Kidney epithelial cell (primary cell): ENCODE measurements around the gene COL19A1. TPM values are rescaled to one million over a fixed set of nuclear protein-coding genes. Genes with fewer than 3 reads are reported as not detected.

Experiments
- DNase-seq: peaks from one replicate; pipeline ENCODE4 v3.0.0-alpha.2; 2010; ENCODE audit warnings: low read depth
- H3K27me3 ChIP-seq: 2 replicates; pipeline ENCODE4 v1.6.0; 2011; ENCODE audit warnings: low read length; ENCODE audit not compliant: control insufficient read depth, insufficient read depth
- H3K36me3 ChIP-seq: 2 replicates; pipeline ENCODE4 v1.5.1; 2011; ENCODE audit warnings: low read length; ENCODE audit not compliant: control insufficient read depth, insufficient read depth
- H3K4me3 ChIP-seq: 2 replicates; pipeline ENCODE4 v1.5.1; 2011; ENCODE audit warnings: low read depth, mild to moderate bottlenecking, control low read depth, low read length
- CTCF ChIP-seq: IDR thresholded peaks from 2 replicates; pipeline ENCODE4 v1.5.1; 2011; ENCODE audit warnings: mild to moderate bottlenecking, moderate library complexity, low read length, control low read depth, inconsistent platforms; ENCODE audit not compliant: insufficient read depth, poor library complexity, severe bottlenecking
- total RNA-seq: library from RNA; depleted of rRNA; stranded (reverse); fragments of >200 nt; gene quantifications from 2 replicates; pipeline ENCODE4 v1.2.3, GENCODE V29; 2015

The COL19A1 gene
- total RNA-seq, 1 donor from 2014 or later, result not detected

GRCh38 chr6:70124882-70125545, 258.7 kb downstream of the COL19A1 start:
- Histone ChIP-seq H3K27me3 (no peaks in the 10 kb centered on the region), H3K4me3 (no peak overlapping the region), H3K36me3 (no peaks in the 10 kb centered on the region)
- TF ChIP-seq CTCF, result no peak
- DNase-seq, result peak; percentile 39

GRCh38 chr6:70125602-70126001, 259.2 kb downstream of the COL19A1 start:
- no peak overlapping the region for H3K4me3 ChIP-seq
- H3K27me3 ChIP-seq, result no peaks in the 10 kb centered on the region
- TF ChIP-seq CTCF, result no peak
- no peak for DNase-seq
- no peaks in the 10 kb centered on the region for H3K36me3 ChIP-seq

GRCh38 chr6:70129341-70129740, 263.0 kb downstream of the COL19A1 start:
- Histone ChIP-seq H3K4me3 (no peak overlapping the region), H3K36me3 (no peaks in the 10 kb centered on the region), H3K27me3 (no peaks in the 10 kb centered on the region)
- no peak for TF ChIP-seq CTCF
- DNase-seq, result no peak

- TF ChIP-seq CTCF, result no peak
- no peaks in the 10 kb centered on the region for H3K36me3 ChIP-seq
- no peaks in the 10 kb centered on the region for H3K27me3 ChIP-seq
- H3K4me3 ChIP-seq, result no peak overlapping the region
- no peak for DNase-seq
These were observed 264.5 kb downstream of the COL19A1 start for GRCh38 chr6:70130865-70131264.

GRCh38 chr6:70131528-70131927, 265.2 kb downstream of the COL19A1 start:
- no peaks in the 10 kb centered on the region for H3K27me3 ChIP-seq

More at GRCh38 chr6:70131528-70131927, 265.2 kb downstream of the COL19A1 start:
- Histone ChIP-seq H3K4me3 (no peak overlapping the region), H3K36me3 (no peaks in the 10 kb centered on the region)
- no peak for TF ChIP-seq CTCF
- DNase-seq, result no peak
